Neural cell (in vitro differentiated cells): ENCODE results near the gene AMN1.
"Not testable (repeated sequence)": the region's sequence is repeated elsewhere in the genome, so short reads cannot be mapped to it uniquely, and the experiment has no call there.

ENCODE experiments used
- CTCF ChIP-seq: fragments of 450-650 bp; IDR thresholded peaks from 2 replicates; pipeline ENCODE4 v1.5.1; 2014; ENCODE audit warnings: antibody characterized with exemption, mild to moderate bottlenecking, moderate library complexity; ENCODE audit not compliant: poor library complexity, severe bottlenecking
- EP300 ChIP-seq: fragments of 450-650 bp; conservative IDR thresholded peaks from 2 replicates; pipeline ENCODE4 v1.6.1; 2014; ENCODE audit warnings: antibody characterized with exemption, mild to moderate bottlenecking, moderate library complexity; ENCODE audit not compliant: poor library complexity, severe bottlenecking
- EZH2 ChIP-seq: fragments of 200-600, 300-800 bp; shearing (Covaris generic), sonication (generic); IDR thresholded peaks from 2 replicates; pipeline ENCODE4 v1.6.1; 2014; ENCODE audit warnings: antibody characterized with exemption, low read length, borderline replicate concordance, mild to moderate bottlenecking; ENCODE audit not compliant: insufficient read depth, poor library complexity, severe bottlenecking
- MXI1 ChIP-seq: fragments of 450-650 bp; conservative IDR thresholded peaks from 2 replicates; pipeline ENCODE4 v1.6.1; 2014; ENCODE audit warnings: antibody characterized with exemption, mild to moderate bottlenecking; ENCODE audit not compliant: poor library complexity, severe bottlenecking
- POLR2AphosphoS5 ChIP-seq: IDR thresholded peaks from 2 replicates; pipeline ENCODE4 v1.6.1; 2012
- RAD21 ChIP-seq: fragments of 450-650 bp; conservative IDR thresholded peaks from 2 replicates; pipeline ENCODE4 v1.6.1; 2014; ENCODE audit warnings: antibody characterized with exemption, mild to moderate bottlenecking, moderate library complexity
- REST ChIP-seq: IDR thresholded peaks from 2 replicates; pipeline ENCODE4 v1.6.1; 2012; ENCODE audit warnings: borderline replicate concordance
- TAF1 ChIP-seq: IDR thresholded peaks from 2 replicates; pipeline ENCODE4 v1.6.1; 2012; ENCODE audit warnings: low read depth

GRCh38 chr12:31708118-31708517 lies 20.7 kb downstream of the AMN1 start:
- not testable (repeated sequence) for TF ChIP-seq EZH2, POLR2AphosphoS5, CTCF, EP300, TAF1, REST, MXI1, RAD21
